HG02763 (cell line): ENCODE data around the gene SKI.

Experiments used
- ATAC-seq: cut with Tn5 transposase; IDR thresholded peaks from one replicate; pipeline ENCODE4 v1.9.1; 2021; ENCODE audit warnings: mild to moderate bottlenecking, moderate library complexity; ENCODE audit not compliant: unreplicated experiment

SKI gene

DNA sequence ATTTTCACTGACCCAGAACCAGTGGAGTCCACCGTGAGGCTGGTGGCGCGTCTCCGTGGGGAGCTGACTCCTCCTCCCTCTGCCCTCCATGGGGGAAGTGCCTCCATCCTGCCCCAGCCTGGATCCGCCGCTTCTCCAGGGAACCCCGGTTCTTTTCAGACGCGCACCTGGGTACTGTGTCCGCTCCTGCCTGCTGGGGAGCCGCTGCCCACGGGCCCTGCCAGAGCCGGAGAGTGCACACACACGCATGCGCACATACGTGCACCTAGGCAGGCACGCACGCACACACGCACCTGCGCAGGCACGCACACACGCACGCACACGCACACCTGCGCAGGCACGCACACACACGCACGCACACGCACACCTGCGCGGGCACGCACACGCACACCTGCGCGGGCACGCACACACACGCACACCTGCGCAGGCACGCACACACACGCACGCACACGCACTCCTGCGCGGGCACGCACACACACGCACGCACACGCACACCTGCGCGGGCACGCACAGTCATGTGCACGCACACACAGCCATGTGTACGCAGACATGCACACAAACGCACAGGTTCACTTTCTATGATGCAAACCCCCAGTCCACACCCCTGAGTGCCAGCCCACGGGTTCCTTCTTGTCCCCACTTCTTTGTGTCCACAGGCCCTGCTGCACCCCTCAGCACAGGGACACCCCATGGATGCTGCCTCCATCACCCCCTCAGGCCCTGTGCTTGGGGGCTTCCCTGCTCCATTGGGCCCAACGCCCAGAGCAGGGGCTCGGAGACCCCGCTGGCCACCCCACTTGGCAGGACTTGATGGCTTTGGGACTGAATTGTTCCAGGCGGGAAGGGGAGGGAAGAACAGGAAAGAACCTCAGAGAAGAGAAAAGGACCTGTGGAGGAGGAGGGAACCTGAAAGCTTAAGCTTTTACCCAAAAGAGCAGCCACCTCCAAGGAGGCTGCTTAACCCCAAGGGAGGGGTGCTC, 120.5 kb downstream of the SKI start:
- ATAC-seq = no peak

DNA sequence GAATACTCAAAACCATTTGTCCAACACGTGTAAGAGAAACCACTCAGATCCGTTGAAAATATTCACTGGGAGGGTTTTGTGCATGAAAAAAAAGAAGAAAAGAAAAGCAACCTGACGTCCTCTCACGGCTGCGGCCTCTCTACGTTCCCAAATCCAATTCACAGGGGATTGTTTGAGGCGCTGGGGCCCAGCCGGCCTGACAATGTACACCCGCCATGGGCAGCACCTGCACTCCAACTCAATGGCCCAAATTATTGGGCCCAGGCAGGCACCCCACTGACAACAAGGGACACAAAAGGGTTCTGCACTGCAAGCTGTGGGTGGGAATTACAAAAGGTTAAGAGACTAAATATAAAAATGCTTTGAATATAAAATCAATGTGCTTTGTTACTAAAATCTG, 121.7 kb downstream of the SKI start:
- ATAC-seq = no peak

DNA sequence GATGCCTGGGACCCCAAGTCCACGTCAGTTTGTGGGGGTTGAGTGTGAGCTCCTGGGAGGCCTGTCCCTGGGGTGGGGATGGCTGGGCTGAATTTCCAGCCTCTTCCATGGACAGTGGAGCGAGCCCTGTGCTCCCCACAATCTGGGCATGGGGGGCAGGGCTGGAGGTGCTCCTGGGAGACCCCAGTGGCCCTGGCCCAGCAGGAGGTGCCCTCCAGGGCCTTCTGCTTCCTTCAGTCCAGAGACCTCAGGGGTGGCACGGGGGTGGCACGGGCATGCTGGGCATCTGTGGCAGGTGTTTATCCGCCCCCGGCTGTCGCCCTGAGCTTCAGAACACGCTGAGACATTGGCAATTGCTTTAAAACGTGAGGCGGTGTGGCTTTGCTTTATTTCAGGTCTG, 122.4 kb downstream of the SKI start:
- ATAC-seq = no peak

DNA sequence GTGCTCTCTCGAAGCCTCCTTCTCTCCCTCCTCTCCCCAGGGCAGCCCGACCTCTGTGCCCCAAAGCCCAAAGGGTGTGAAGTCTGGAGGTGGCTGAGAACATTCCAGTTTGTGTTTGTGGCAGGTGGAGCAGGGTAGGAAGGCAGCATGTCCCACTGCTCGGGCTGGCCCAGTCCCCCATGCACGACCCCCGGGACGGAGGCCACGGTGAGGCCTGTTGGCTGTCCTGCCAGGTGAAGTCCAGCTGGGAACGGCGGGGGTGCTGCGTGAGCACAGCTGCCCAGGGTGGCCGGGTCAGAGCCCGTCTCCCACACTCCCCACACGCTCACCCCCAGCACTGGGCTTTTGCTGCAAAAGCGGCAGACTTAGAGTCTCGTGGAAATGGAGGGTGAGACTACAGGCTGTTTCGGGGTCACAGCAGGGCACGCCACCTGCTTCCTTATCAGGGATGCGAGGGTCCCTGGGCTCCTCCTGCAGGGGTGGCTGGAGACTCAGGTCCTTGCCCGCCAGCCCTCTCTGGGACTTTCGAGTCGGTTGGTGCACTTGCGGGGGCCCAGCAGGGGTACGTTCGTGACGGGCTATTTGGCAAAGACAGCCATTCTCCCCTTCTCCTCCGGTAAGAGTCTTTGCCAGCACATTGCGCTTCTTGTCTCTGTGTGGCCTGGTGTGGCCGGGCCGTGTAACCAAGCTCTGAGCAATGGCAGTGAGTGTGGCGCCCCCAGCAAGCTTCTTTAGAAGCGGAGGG, 123.0 kb downstream of the SKI start:
- ATAC-seq = no peak

DNA sequence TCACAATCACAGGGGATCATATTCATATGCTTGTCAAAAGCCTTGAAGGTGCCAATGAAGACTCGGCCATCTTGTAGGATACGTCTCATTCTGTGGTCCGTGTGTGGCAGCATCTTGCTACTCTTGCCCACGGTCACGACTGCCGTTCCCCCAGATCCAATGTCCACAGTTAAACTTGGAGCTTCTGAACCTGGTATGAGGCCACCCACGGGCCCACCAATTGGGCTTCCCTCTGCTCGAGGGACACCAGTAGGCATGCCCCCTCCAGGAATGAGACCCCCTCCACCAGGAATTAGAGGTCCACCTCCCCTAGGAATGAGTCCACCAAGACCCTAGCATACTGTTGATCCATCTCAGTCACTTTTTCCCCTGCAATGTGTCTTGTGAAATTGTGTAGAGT, 123.6 kb downstream of the SKI start:
- ATAC-seq = no peak

DNA sequence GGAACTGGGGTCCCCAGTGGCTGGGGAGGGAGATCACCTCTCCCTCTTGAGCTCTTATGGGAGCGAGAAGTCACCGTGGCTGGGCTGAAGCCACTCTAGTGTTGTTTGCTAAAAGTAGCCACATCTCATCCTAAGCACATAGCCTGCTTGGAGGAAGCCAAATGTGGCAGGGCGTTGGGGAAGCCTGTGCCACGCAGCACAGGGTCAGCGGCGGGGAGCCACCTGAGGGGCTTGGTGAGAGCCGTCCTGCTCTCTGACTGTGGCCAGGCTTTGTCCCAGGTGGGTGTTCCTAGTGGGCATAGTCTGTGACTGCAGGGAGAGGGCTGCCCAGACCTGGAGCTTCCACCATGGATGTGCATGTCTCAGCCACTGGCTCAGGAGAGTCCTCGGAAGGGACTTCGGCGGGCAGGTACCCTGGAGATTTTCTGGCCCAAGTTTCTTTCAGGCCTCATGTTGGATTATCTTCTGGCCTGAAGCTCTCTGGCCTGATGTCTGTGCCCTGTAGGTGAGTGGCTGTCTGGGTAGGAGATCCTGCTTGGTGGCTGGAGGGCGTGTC, 124.3 kb downstream of the SKI start:
- no peak for ATAC-seq

DNA sequence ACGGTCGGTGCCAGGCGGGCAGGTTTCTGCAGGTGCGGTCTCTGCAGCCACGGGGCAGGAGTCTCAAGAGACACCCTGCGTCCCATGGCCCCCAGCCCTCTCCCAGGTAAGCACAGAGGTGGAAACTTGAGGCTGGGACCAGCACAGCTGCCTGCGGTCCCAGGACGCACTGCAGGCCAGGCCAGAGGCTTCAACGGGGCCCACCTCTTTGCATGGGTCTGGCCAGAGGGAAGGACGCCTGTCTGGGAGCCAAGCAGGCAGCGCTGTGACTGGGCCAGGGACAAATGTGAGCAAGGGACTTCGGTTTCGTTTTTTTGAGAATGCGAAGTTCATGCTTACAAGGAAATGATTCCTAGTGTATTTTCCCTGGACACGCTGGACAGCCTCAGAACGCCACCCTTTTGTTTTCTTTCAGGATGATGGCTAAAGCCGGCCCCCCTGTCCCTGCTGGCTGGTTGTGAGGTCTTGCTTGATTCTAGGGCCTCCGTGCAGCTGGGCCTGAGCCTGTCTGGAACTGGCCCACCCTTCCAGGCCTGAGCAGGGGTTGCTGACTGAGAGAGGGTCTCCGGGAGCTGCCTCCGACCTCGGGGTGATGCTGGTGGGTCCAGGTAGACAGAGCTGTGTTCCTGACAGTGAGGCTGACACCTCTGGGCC, 124.9 kb downstream of the SKI start:
- ATAC-seq = no peak

DNA sequence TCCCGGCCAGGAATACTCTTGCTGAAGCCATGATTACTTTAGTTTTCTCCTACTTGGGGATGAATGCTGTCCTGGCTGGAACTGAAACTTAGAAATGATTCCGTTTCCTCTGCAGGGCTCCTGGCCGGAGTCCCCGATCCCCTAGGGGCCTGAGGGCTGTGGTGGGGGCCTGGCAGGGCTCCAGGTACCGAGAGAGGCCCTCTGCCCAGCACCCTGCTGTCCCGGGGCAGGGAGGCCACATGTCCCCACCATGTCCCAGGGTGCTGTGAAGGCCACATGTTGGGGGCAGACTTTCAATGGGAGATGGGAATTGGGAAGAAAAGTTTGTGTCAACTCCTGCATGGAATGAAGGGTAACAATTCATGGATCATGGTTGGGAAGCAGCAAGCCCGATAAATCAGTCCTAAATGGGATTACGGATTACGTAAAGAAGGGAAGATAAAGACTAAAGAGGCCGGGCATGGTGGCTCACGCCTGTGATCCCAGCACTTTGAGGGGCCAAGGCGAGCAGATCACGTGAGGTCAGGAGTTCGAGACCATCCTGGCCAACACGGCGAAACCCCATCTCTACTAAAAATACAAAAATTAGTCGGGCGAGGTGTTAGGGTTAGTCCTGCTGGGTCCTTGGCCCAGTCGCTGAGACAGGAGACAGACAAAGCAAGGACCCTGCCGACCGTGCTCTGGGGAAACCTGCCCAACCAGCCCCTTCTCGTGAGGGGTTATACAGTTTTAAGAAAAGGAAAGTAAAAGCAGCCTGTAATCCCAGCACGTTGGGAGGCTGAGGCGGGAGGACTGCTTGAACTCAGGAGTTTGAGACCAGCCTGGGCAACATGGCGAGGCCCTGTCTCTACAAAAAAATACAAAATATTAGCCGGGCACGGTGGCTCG, 125.7 kb downstream of the SKI start:
- ATAC-seq = no peak

DNA sequence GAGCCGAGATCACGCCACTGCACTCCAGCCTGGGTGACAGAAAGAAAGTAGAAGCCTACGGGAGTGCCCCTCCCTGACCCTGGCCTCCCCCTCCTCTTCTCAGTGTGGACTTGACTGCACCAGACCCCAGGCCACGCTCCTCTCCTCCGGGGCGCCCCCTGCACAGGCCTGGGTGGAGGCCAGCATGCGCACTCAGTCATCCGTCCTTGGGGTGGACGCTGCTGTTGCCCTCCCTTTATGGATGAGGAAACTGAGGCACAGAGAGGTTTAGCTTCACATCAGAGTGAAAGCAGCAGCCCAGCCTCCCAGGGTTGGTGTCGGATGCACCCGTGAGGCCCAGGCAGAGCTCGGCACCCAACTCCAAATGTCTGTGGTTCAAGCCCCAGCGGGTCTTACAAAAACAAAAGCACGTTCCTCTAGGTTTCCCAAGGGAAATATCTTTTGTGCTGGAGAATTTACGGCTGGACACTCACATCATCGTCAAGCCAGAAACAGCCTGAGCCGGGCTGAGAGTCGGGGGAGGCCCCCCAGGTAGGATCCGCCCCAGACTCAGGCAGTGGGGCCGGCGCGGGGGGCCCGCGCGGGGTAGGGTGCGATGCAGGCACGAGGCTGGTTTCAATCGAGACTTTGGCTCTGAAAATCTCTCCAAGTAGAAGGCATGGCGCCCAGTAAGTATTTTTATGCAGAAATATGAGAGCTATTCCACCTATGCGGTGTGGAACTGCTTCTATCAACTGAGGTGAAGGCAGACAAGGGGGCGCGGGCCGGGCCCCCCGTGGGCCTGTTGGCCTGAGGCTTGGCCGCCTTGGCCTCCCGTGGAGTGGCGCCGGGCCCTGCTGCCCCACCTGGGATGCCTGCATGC, 126.6 kb downstream of the SKI start:
- ATAC-seq = no peak

DNA sequence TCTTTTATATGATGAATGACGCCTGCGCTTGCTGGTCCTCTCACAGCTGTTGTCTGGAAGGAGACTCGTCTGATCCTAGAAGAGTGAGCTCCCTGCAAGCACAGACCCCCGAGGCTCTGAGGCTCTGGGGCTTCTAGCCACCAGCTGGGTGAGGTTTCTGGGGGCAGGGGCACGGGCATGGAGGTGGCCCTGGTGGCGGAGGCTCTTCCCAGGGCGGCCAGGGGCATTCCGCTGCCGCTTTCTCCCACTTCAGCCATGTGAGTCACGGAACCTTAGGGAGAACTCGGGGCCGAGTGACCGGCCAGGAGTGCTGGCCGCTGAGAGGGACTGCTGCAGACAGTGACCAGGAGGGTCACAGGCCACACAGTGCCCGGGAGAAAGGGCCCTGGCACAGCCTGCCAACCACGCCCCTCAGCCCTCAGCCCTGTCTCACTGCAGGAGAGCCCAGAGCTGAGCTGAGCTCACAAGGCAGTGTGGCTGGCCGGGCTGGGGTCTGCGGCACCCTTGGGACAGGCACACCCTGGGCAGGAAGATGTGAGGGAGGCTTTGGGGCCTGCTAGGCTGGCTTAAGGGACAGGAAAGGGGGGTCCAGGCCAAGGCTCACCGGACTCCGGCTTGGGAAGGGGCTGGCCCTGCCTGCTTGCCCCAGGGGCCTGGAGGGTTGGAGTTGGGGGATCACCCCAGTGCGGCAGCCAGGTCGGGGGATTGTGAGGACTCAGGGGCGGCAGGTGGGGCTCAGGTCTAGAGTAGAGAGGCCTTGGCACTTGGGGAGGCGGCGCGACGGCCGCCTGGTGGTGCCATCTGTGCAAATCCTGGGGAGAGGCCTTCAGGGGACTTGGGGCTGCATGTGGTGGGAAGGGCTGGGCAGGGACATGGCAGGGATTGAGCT, 127.5 kb downstream of the SKI start:
- no peak for ATAC-seq

DNA sequence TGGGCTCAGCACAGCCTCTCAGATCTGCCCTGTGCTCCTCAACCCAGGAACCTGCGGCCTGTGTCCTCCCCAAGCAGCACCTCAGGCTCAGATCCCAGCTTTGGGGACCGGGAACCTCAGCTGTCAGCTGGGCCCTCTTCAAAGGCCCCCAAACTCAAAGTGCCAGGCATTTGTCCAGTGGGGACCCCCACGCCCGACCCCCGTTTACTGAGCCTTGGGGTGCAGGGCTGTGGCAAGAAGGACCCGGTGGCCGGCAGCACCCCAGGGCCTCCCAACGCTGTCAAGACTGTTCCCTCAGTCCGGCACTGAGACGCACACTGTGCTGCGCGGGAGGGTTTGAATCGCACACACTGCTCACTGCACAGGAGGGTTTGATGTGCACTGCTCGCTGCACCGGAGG, 128.3 kb downstream of the SKI start:
- ATAC-seq = no peak

DNA sequence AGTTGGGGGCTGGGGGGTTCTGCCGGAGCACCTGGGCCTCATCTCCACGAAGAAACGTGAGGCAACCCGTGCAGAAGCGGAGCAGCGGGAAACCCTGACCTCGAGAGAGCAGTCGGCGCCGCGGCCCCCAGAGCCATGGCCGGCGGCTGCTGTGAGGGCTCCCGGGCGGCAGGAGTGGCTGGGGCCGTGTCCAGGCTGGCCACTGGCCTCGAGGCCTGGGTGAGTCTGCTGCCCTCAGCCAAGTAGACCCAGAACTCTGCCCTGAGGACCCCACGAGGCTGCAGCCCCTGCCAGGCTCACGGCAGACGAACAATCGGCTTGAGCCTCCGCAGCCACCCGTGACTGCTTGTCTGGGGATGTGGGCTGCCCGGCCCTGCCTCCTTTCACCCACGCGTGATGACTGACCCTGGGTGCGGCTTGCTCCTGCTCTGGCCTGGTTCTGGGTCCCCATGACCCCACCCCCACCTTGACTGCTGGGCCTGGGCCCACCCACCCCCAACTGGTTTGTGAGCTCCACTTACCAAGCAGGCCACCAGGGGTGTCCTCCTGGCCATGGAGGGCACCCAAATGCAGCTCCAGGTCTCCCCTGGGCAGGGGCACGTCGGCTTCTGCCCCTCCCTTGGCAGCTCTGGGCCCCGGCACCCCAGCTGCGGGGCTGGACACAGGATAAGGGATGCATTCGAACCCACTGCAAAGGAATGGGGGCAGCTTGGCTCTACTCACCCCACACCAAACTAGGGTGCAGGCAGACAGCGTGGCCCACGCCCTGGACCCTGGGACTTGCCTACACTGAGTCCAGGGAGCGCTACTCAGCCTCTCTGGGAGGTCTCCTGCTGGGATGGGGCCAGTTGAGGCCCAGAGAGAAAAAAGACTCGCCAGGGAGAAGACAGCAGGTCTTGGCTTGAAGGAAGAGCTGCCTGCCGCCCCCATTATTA, 129.1 kb downstream of the SKI start:
- no peak for ATAC-seq

DNA sequence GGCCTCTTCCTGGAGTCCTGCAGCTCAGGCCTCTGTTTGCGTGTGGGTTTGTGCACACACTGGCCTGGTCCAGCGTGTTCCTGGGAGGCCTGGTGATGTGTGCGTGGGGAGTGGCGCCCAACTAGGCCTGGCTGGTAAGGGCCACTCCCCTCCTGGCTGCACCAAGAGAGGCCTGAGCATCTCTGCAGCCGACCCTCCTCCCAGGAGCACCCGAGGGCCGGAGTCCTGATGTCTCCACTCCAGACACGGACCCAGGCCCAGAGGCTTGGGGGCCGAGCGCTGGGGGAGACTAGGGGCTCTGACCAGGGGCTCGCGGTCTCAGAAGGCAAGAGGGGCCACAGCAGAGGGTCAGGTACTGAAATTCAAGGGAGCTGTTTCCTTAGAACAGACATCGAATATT, 130.0 kb downstream of the SKI start:
- ATAC-seq = no peak

DNA sequence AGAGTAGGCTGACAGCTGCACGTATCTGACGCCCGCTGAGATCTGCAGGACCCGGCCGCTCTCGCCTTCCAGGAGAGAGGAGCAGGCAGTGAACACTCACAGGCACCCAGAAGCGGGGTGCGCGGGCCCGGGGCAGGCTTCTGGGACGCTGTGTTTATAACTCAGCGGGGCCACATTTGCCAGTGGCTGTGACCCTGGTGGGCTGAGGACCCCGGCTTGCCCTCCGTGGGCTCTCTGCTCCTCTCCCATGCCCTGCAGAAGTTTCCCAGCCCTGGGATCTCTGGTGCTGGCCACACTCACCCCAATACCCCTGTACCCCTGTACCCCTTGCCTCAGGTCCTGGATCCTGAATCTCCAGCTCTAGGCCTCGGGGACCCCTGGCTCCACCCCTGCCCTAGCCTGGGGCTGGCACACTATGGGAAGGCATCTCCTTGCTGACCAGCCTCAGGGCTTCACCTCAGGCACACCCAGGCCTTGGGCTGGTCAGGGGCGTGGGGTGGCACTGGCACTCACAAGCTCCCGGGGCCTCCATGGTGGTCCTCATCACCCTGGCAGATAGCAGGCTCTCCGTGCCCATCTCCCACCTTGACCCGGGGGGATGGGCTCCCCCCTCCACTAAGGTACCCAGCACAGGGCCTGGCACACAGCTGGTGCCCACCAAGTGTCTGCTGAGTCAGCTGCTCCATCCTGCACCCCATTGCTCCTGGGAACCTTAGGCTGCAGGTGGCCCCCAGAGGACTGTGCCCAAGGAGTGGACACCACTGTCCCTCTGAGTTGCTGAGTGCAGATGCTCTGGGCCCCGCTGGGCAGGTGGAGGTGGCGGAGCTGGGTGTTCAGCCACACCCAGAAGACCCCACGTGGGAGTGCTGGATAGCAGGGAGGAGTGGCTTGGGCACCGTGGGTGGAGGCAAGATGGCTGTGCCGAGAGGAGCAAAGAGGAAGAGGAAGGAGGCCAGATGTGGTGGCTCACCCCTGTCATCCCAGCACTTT, 130.8 kb downstream of the SKI start:
- no peak for ATAC-seq
